CD4-positive, alpha-beta T cell treated with Interleukin-21 for 1 hour (primary cell): ENCODE data around the gene LST1.
"Not testable (repeated sequence)": the region's sequence is repeated elsewhere in the genome, so short reads cannot be mapped to it uniquely, and the experiment has no call there.

Source experiments
- DNase-seq: peaks from one replicate; pipeline ENCODE4 v3.0.0-alpha.2; 2020

The LST1 gene

DNA sequence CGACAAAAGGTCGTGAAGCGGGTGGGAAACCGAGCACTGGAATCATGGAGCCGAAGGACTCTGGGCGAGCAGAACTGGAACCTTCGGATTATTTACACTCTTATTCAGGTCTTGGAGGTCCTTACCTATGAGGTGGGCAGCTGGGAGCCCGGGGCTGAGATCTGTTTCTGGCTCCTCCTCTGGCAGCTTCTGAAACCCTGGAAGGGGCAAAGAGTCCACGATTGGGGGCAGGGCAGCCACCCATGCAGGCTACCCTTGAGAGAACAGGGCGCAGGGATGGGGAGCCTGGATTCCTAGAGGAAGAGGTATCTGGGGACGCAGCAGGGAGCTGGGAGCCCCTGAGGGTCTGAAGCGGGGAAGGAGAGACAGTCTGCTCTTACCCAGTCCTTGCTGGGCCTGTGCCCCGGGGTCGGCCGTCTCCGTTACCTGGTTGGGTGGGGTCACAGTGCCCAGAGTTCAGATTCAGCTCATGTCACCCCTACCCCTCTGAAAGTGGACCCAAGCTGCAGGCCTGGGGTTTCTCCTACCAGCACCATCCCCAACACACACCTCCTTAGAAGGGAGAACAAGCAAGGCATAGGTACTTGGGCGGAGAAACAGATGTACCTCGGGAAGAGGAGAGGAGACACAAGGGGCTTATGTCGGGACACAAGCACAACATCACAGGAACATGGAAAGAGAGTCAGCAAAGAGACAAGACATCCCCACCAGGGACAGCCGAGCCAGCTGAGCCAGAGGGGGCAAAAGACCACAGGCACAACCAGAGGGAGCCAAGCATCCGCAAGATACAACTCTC is 4.4 kb upstream of the LST1 start:
- peak; percentile 20 for DNase-seq

DNA sequence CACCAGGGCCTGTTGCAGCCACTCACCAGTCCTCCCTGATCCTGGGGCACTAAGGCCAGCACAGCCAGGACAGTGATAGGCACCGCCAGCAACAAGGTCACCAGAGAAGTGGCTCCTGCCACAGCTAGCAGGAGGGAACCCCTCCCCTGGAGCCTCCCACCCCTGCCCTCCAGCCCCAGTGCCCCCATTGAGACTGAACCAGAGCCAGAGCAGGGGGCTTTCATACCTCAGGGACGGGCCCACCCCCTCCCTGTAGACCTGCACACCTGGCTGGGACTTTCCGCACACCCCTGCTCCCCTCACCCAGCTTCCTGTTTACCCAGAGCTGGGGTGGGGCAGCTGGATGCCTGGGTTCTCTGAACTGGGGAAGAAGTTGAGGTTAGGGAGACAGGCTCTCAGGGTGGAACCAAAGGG is 3.8 kb upstream of the LST1 start, which contains the start of gene LTB:
TSS of gene LTB (minus strand) at position 195 of the 414 bp plus-strand sequence. CDS start at position 188, 7 bp downstream.
- peak; percentile 83 for DNase-seq

DNA sequence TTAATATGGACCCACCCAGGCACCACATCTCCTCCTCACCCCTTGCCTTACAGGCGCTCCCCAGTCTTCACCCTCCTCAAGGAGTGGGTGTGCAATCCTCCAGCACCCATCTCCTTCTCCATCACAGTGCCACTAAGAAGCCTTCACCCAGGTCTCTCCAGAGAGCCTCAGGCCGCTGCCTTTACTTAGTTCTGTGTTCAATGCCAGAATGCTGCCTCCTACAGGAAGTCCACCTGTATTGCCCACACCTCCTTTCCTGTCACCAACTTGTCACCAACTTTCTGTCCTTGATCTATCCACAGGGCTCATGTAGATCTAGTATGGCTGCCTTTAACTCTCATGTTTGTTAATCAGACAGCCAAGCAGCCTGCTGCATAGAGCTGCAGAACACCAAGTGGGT is 586 bp upstream of the LST1 start:
- DNase-seq = peak; percentile 74

DNA sequence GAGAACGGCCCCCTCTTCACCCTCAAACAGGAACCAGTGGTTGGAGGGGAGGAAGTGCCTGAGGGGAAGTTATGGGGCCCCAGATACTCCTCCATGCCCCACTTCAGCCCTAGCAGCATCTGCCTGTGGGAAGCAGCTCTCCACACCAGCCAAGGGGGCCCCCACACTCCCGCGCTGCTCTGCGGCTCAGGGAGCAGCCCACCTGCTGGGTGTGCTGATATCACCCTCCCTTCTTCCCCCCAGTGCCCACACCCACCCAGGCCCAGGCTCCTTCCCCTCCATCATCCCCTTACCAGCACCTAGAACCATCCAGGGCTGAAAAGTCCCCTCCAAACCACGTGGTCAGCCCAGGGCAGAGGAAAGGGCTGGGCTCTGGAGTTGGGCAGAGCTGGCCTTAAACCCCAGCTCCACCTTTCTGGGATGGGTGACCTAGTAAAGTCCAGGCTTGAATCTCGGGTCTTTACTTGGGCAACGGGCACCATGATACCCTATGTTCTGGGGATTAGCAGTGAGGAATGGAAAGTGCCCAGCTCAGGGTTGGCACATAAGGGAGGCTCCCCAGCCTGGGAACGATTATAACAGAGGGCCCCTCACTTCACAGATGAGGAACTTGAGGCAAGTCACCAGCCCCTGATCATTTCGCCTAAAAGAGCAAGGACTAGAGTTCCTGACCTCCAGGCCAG is 663 bp downstream of the LST1 start:
- peak; percentile 57 for DNase-seq

DNA sequence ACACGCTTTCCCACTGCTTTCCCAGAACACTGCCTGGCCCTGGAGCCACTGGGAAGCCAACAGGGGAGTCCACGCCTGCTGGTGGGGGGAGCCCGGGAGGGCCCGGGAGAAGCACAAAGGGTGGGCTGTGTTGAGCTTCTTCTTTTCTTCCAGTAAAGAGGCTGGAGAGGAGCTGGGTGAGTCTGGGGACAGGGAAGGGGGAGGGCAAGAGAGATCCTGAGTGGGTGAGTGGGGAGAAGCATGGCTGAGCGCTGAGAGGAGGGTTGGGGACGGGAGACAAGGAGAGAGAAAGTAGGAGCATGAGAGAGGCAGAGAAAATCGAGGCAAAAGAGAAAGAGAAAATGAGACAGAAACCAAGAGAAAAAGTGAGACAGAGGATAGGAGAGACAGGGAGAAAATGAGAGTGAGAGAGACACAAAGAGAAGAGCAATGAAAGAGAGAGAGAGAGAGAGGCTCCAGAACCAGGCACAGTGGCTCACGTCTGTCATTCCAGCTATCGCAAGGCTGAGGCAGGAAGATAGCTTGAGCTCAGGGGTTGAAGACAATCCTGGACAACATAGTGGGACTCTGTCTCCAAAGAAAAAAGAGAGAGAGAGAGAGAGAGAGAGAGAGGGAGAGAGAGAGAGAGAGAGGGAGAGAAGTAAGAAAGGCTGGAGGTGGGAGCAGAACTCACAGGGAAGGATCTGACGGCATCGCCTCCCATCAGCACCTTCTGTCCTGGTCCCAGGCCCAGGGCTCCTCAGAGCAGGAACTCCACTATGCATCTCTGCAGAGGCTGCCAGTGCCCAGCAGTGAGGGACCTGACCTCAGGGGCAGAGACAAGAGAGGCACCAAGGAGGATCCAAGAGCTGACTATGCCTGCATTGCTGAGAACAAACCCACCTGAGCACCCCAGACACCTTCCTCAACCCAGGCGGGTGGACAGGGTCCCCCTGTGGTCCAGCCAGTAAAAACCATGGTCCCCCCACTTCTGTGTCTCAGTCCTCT is 2.0 kb downstream of the LST1 start:
- no peak for DNase-seq

DNA sequence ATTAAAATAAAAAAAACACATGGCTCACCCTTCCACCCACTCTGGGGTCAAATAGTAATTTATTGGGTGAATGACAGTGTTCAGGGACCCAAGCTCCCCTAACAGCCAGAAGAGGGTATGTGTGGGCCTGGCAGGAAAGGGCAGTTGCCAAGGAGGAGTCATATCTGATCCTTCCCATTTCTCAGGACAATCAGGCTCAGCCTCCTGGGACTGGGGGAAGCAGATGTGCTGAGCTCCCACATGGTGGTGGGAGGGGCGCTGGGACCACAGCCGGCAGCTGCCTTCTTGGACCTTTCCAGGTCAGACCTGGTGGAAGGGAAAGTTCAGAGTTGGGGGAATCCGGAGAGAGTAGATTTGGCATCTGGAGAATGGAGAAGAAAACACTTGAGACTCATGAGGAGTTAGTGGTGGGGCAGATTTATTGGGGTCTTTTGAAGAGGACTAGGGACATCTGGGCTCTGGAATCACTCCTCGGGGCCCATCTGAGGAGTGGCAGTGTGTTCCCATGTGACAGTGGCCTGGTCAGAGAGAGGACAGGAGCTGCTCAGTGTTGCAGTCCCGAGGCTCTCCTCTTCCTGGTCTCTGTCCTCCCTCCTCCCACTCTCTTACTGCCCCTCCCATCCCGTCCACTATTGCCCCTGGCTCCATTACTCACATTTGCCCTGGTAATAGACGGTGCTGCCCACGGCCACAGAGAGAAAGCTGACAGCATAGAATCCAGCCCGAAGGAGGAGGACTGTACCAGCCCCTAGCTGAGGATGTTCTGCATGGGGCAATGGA is 3.0 kb downstream of the LST1 start:
- no peak for DNase-seq

DNA sequence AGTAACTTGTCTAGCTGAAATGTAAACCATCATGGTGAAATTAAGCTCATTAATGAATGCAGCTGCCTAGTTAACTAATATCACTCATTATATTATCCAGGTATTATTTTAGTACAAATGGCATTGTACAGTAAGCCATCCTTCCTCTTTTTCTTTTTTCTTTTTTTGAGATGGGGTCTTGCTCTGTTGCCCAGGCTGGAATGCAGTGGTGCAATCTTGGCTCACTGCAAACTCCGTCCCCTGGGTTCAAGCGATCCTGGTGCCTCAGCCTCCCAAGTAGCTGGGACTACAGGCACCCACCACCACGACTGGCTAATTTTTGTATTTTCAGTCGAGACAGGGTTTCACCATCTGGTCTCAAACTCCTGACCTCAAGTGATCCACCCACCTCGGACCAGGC is 4.6 kb downstream of the LST1 start:
- DNase-seq = not testable (repeated sequence)

DNA sequence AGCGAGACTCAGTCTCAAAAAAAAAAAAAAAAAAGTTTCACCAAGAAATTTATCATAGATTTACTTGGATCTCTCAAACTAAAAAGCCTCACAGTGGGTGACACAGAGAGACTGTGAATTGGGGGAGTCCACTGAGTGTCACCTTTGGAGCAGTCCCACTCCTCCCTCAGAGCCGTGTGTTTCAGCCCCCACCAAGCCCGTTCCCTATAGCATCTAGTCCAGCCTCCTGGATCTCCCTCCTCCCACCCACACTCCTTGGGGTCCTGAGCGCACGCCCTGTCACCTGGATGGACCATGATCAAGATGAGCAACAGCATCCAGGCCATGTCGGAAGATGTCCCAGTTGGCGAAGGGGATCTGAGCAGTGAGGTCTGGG is 6.3 kb downstream of the LST1 start:
- DNase-seq = no peak

DNA sequence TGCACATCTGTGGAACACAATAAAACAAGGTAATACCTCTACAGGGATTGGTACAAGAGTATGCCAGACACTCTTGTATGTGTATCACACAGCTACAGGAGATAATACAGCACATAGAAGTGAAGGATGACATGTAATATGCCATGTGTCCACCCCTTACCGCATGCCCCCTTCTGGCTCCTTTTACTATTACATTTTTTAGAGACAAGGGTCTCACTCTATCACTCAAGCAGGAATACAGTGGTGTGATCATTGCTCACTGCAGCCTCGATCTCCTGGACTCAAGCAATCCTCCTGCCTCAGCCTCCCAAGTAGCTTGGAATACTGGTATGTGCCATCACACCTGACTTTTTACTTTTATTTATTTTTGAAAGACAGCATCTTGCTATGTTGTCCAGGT is 10.9 kb downstream of the LST1 start:
- peak; percentile 85 for DNase-seq

DNA sequence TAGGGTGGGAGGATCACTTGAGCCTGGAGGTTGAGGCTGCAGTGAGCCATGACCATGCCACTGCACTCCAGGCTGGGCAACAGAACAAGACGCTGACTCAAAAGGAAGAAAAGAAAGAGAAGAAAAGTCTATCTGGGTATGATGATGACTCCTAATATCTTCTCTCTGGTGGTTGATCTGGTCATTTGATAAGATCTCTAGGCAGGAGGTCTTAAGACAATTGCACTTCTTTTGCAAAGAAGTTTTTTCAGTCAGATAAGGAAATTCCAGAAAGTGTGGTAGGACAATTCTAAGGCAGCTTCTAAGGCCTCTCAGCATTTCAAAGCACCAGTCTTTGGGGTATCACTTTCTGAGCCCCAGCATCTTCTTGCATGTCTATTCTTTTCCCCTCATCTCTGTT is 21.2 kb downstream of the LST1 start:
- no peak for DNase-seq

DNA sequence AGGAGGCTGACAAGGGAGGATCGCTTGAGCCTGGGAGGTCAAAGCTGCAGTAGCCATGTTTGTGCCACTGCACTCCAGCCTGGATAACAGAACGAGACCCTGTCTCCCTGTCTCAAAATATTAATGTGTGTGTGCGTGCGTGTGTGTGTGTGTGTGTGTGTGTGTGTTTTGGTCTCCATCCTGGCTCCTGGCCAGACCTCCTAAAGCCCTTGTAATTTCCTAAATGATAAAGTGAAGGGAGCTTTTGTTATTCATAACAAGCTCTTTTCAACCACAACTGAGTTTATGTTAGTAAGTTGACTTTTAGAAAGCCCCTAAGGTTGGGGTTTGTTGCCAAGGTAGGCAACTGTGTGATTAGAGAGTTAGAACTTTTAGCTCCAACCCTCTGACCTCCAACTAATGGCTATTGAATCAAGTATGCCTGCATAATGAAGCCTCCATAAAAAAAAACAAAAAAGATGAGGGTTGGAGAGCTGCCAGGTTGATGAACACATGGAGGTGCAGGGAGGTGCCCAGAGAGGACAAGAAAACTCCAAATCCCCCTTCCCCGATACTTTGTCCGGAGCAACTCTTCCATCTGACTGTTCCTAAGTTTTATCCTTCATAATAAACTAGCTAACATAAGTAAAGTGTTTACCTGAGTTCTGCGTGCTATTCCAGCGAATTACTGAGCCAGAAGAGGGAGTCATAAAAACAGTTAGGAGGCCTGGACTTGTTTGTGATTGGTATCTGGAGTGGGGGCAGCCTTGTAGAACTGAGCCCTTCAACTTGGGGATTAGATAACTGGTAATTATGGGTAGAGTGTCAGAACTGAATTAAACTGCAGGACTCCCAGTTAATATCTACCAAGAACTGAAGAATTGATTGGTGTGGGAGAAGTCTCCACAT is 23.7 kb downstream of the LST1 start:
- DNase-seq = no peak

DNA sequence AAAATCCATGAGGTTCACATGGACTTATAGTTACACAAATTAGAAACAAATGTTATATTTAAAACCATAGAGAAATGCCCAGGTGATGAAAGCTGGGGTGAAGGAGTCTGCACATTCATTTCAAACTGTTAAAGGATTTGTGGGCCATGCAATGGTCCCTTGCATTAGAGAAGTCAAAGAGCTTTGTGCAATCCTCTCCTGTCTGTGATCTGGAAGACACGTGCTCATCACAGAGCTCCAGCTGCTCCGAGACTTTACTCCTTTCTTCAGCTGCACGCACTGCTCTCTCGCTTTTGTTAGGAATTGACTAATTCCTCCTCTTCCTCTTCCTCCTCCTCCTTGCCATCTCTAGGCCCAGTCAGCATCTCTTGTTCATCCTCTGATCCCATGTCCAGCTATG is 24.9 kb downstream of the LST1 start:
- no peak for DNase-seq

DNA sequence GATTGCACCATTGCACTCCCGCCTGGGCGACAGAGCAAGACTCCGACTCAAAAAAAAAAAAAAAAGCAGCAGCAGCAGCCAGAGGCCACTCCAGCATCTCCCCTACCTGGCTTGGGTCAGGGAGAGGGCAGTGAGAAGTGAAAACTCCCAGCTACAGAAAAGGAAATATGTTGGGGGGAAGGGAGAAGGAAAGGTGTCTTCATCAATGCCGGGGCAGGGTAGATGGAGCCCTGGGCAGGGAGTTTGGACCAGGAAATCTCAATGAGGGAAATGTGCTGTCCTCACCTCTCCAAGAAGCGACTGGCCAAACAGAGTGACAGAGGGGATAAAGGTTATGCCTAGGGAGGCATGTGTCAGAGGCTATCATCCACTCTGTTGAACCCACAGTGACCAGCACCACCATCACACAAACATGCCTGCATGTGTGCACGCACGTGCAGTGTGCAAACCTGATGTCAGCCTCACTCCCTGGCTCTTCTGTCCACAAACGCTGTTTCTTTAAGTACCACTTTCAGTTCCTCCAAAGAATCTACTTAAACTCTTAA is 28.1 kb downstream of the LST1 start:
- no peak for DNase-seq

DNA sequence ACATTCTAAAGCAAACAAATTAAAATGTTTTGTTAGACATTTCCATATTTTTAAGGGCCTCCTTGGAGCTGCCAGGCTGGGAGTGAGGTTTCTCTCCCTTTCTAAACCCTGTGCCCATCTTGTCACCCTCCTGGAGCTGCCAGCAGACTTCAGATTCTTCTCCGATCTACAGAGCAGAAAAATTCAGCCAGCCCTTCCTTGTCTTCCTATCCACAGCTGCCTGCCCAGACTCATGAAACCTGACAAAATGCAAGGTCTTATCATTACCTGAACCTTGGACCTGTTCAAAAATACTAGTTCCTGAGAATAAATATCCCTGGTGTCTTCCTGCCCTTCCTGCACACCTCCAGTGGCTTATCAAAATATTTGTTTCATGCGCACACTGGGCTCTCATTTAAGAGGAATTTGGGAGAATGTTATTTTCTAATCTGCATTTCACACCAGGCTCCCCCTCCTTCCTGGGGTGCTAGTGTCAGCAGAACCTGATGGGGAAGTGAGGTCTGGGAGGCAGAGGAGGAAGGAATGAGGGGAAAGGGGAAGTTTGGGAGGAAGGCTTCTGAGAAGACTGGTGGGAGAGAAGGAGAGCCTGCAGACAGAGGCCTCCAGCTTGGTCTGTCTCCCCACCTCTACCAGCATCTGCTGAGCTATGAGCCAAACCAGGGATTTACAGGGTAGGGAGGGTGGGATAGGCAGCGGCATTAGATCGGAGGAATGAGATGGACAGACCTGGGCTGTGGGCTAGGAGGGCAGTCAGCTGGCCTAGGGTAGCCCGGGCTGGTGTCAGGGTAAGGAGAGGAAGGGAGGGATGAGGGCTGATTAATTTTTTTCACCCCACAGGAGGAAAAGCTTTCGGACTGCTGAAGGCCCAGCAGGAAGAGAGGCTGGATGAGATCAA is 28.9 kb downstream of the LST1 start, which contains the start of gene AIF1:
TSS of gene AIF1 (plus strand) at position 551 of the 895 bp plus-strand sequence. CDS start at position 647, 96 bp downstream.
- DNase-seq = no peak

DNA sequence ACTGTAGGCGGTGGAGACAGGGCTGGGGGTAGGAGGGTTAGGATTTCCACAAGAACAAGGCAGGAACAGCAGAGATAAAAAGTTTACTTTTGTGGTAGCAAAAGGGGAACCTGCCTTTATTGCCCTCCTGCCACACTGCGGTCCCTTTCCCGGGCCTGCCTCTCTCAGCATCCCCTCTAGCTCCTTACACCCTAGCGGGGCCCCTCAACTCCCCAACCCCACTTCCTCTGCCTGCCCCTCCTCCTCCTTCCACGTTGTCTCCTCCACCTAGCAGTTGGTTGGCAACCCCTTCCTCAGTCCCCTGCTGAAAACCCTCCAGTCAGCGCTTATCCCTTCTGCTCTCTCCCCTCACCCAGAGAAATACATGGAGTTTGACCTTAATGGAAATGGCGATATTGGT is 29.7 kb downstream of the LST1 start:
- DNase-seq = peak; percentile 23

DNA sequence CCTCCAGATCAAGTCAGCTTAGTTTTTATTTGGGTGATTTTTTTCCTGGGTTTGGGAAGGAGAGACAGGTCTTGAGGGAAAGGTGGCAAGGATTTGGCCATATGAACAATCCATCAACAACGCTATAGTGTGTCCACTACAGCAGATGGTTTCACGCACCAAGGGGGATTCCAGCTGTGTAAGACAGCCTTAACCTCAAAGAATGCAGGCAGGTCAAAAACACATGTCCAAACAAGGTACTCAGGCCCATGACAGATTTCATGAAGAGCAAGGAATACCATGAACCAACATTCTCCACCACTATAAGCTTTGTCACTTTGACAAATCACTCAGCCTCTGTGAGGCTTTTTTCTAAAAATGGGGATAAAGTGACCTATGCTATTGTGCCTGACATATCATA is 30.9 kb downstream of the LST1 start:
- no peak for DNase-seq

DNA sequence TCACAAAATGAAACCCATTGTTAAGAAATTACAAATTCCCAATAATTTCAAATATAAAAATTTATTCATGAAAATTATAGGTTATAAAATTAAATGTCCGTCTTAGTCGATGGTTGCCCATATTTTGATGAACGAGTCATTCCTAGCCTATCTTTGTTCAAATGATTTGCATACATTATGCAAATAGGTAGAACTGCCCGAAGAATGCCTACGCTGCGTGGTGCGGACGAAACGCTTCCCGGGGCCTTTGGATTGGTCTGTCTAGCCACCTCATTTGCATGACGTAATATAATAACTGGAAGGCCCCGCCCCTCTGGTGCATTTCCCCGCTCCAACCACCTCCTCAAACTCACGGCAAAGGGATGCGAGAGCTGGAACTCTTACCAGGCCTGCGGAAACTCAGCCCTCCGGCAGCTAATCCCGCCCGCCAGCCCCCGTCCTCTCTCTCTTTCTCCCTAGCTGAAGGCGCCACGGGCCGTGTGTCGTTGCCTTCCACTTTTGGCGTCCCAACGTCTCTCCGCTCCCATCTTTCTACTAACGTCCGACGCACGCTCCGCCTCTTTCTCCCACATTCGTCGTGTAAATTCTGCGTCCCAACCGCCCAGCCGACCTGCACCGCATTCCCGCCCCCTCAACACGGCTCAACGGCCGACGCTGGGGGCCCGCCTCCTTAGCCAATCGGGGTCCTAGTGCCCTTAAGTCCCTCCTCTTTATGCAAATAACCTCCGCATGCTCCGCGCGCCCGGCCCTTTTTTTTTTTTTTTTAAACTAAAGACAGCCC is 33.9 kb downstream of the LST1 start:
- peak; percentile 98 for DNase-seq

DNA sequence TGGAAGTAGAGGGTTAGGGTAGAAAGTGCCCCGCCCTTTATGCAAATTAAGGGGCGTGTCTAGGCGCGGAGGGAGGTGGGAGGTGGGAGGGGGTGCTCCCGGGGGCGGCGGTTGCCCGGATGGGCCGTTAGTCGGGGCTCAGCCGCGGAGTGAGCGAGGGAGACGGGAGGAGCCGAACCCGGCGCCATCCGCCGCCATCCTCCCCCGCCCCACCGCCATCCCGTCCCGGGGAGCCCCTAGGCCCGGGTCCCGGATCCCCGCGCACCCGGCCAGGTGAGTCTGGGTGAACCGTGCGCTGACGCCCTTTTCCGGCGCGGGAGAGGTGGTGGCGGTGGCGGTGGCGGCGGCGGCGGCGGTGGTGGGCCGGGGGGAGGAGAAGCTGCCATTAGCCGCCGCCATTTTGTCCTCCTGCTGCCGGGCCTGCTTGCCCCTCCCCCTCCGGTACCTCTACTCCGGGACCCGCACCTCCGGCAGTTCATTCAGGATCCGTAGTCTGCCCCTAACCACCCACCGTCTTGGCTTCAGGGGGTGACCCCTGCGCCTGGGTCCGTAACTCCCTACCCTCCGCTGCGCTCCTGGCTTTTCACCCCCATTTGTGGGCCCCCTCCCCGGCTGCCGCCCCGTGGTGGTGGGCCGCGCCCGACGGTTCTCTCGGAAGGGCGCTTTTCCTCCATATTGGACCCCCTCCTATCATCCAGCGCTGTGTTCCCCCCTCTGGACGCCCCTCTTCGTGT is 34.7 kb downstream of the LST1 start, which contains the start of gene PRRC2A:
TSS of gene PRRC2A (plus strand) at position 130 of the 734 bp plus-strand sequence. CDS start 2,075 bp downstream, outside the sequence.
- DNase-seq = no peak
